Stimulated activated CD8-positive, alpha-beta memory T cell treated with anti-CD3 and anti-CD28 coated beads, Interleukin-12 subunit alpha, Interleukin-12 subunit beta, amount 100 ng/mL, for 1 hour (primary cell): ENCODE measurements around the gene MGAM2.
"Not testable (repeated sequence)": the region's sequence is repeated elsewhere in the genome, so short reads cannot be mapped to it uniquely, and the experiment has no call there.

Experiments
- DNase-seq: peaks from one replicate; pipeline ENCODE4 v3.0.0-alpha.2; 2020; ENCODE audit warnings: low read depth

Gene MGAM2

DNA sequence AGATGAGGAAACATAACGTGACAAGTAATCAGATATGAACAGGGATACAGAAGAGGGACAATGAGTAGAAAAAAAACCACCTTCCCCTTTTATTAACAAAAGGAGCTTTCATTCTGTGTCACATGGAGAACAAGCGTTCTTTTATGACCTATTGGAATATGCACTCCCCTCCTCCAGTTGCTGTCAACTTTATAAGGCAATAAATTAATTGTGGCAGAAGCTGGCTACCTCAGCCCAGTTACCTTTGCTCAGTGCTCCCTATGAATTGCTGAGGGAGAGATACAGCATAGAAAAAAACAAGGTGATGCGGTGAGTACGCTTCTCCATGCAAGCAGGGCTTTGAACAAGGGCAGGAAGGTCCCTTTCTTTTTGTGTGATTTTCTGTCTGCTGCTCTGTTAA, at the start of gene MGAM2:
MGAM2 (plus strand) TSS at position 220 of the 400 bp plus-strand sequence. CDS start 5,156 bp downstream, outside the sequence.
- DNase-seq = no peak

DNA sequence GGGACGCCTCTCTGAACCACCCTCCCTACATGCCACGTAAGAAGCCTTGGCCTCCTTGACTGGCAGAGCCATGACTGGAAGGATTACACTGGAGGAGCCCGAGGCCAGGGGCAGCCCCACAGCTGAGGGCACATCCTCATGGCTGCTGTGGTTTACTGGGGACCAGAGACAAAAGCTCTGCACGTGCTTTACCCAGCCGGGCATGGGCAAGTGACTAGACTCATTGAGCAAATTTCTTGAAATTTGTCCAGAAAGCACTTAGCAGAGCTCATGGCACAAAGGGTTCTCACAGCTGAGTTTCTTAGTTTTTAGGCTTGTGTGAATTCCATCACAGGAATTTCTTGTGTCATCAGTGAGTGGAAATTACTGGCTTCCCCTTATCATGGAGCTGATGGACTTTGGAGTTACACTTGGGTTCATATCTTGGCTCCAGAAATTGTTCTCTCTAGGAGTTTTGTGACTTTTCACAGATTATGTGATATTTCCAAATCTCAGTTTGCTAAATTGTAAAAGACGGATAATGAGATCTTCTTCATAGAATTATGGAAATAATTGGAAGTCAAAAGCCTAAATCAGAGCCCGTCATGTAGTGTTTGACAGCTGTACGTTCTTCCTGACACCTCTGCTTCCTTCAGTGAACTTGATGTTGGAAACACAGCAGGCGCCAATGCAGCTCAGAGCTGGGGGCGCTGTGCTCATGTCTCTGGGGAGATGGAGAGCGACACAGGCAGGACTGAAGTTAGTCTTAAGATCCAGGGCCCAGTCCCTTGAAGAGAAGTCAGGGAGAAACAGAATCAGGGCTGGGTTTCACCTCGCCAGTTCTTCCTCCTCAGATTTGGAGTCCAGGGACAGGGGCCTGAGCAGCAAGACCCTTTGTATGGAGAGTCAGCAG, 47.7 kb upstream of the MGAM2 start:
- no peak for DNase-seq

DNA sequence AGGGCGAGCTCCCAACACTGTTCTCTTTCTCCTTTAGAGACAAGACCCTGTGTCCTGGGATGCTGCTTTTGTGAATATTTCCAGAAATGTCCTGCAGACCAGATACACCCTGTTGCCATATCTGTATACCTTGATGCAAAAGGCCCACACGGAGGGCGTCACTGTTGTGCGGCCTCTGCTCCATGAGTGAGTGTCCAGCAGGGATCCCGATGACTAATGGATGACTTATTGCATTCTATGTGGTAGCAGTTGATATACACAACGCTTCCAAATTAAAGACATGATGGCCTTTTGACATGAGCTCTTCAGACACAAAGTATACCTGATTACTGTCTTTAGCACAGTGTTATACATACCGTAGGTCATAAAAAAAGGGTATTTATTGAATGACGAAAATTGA, 45.0 kb upstream of the MGAM2 start:
- DNase-seq = no peak

DNA sequence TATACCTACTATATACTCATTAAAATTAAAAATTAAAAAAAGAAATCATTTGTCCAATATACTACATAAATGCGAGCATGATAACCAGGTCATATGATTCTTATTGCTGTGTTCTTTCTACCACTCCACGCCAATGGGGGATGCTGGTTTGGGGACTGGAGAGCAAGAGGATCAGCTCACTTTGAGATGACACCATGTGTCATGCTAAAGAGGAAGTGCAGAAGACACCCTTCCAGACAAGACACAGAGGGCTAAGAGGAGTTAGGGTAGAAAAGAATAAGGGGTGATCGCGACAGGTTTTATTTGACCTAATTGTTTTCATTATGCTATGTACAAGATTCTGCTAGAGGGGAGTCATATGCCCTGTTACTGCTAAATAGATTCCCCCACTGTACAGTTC, 33.8 kb upstream of the MGAM2 start:
- no peak for DNase-seq

DNA sequence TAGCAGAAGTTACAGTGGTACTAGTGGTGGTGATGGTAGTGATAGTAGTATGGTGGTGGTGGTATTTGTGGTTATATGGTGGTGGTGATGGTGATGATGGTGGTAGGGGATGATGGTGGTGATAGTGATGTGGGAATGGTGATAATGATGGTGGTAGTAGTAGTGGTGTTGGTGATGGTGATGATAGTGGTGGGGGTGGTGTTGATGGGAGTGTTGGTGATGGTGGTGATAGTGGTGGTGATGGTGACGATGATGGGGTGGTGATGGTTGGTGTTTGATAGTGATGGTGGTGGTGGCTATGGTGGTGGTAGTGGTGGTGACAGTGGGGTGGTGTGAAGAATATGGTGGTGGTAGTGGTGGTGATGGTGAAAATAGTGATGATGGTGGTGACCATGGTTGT, 27.9 kb upstream of the MGAM2 start:
- DNase-seq = no peak

DNA sequence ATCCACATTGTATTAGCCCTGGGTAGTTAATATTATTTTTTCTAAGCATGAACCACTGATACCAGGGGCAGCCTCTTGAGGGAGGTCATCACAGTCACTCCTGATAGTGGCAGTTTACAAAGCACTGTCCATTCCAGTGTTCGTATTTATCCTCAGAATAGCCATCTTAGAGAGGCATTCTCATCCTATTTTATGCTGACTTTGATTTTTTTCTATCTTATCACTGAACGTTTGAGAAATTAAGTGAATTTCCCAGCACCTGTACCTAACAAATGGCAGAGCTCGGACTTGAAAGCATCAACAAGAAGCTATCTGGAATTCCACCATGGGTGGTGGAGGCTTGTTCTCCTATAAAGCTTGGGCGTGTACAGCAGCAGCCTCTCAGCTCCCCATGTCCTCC, 26.1 kb upstream of the MGAM2 start:
- no peak for DNase-seq

DNA sequence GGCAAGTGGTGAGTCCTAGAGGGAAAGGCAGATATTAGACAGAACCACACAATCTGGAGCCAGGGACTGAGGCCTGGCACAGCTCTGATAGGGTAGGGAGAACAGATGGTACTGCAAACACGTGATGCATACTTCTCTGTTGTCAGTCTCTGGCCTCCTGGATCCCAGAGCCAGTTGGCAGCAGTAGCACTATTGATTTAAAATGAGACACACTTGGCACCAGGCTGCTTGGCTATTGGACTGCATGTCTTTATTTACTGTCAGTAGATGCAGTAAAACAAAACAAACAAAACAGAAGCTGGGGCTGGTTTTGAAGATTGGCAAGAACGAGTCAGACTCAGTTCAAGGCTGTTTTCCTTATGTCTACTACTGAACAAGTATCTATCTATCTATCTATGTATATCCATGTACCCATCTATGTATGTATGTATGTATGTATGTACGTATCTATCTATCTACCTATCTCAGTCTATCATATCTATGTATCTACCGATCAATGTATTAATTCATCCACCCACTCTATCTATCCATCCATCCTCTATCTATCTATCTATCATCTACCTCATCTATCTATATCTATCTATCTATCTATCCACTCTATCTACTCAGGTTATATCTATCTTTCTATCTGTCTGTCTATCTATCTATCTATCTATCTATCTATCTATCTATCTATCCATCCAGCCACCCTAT, 23.4 kb upstream of the MGAM2 start:
- no peak for DNase-seq

DNA sequence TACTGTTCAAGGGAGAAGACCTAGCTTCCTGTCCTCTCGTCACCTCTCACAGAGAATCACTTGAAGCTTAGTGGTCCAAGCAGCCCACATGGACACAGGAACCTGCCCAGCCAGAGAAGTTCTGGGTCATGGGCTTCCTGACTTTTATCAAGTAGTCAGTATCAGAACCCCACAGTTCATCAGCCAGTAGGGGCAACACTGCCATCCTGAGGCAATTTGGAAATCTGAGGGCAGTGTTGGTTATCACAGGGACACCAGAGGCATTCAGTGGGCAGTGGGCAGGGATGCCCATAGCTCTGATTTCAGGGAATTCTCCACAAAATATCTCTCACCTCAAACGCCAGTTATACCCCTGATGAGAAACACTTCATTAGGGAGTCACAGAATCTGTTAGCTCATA, 22.5 kb upstream of the MGAM2 start:
- no peak for DNase-seq

DNA sequence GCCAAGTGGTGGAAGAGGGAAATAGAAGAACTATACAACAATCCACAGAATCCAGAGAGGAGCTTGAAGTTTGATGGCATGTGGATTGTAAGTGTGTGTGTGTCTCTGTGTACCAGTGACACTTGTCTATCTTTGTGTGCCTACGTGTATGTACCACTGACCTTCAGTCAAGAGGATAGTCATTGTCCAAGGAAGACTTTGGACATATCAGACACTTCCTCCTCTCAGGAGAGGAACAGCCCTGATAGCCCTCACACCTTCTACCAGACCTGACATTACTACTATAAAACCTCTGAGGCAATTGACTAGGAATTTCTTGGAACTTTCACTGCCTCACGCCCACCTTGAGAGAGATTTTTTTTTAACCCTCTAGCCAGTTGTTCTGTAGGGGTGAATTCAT, 19.6 kb upstream of the MGAM2 start:
- no peak for DNase-seq

DNA sequence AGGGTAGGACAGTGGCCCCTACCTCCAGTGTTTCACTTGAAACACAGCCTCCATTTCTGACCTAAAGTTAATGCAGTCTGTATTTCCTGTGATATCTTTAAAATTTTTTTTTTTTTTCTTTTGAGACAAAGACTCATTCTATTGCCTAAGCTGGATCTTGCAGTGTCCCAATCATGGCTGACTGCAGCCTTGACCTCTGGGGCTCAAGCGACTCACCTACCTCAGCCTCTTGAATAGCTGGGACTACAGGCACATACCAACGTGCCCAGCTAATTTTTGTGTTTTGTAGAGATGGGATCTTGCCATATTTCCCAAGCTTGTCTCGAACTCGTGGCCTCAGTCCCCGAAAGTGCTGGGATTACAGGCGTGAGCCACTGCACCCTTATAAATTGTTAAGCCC, 16.7 kb upstream of the MGAM2 start:
- no peak for DNase-seq

DNA sequence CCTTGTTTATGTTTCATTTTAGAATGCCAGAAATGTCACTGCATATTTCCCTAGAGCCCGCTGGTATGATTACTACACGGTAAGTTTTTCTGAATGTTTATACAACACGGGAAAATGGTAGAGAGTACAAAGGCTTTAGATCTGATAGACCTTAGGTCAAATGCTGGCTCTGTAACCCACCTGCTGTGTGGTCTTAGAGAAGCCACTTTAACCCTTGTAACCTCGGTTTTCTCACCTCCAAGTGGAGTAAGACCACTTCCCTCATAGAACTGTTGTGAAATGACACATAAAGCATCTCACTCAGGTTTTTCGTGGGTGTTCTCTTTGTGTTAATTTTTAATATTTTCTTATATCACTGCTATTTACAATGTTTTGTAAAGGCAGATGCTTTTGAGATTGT, 13.9 kb upstream of the MGAM2 start:
- no peak for DNase-seq

DNA sequence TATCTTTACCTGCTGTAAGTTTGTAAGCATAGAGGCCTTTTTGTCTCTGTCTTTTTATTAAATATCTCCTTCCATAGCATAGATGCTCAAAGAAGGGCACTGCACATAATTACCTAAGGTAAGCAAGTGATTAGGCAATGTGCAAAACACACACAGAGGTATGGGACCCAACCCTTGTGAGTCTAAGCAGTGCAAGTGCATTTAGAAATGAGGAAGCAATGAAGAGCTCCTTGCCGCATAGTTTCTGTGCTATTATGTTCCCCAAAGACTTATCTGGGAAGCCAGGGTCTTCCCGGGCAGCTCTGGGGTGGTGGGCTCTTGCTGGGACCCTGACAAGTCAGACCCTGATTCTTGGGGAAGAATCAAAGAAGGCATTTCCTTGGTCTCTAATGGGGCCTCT, 13.5 kb upstream of the MGAM2 start:
- DNase-seq = no peak

DNA sequence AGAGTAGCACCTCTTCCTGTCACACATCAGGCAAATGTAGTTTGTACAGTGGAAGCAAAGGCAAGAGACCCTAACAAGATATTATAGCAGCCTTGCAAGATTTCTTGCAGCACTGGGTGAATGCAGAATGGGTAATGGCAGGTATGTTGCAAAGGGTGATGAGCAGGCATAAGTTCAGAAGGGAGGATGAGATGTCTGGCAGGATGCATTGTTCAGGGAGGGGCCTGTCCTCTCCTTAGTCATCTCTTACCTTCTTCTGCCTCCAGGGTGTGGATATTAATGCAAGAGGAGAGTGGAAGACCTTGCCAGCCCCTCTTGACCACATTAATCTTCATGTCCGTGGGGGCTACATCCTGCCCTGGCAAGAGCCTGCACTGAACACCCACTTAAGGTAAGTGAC, 12.2 kb upstream of the MGAM2 start:
- not testable (repeated sequence) for DNase-seq

DNA sequence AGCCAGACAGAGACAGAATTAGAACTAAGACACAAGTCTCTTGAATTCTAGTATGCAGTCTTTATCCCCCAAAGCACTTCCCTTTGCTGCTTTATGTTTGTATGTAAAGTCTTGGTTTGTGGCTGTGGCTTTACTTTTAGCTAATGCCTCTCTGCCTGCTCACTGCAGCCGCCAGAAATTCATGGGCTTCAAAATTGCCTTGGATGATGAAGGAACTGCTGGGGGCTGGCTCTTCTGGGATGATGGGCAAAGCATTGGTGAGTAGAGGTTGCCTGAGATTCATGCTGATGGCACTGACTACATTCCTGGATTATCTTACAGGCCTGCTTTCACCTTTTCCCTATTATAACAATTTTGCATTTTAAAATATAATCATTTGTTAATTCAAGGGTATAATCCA, 10.9 kb upstream of the MGAM2 start:
- no peak for DNase-seq

DNA sequence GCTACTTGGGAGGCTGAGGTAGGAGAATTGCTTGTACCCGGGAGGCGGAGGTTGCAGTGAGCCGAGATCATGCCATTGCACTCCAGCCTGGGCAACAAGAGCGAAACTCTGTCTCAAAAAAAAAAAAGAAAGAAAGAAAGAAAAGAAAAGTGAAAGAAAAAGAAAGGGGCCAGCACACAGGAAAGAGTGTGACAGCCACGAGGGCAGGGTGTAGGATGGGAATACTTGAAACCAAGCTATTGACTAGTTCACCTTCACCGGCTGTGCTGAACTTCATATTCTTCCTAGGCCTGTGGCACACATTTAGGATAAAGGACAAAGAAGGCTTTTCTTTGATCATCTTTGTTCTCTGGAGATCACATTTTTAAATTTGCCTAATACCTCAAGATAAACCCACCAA, 9.7 kb upstream of the MGAM2 start:
- not testable (repeated sequence) for DNase-seq

DNA sequence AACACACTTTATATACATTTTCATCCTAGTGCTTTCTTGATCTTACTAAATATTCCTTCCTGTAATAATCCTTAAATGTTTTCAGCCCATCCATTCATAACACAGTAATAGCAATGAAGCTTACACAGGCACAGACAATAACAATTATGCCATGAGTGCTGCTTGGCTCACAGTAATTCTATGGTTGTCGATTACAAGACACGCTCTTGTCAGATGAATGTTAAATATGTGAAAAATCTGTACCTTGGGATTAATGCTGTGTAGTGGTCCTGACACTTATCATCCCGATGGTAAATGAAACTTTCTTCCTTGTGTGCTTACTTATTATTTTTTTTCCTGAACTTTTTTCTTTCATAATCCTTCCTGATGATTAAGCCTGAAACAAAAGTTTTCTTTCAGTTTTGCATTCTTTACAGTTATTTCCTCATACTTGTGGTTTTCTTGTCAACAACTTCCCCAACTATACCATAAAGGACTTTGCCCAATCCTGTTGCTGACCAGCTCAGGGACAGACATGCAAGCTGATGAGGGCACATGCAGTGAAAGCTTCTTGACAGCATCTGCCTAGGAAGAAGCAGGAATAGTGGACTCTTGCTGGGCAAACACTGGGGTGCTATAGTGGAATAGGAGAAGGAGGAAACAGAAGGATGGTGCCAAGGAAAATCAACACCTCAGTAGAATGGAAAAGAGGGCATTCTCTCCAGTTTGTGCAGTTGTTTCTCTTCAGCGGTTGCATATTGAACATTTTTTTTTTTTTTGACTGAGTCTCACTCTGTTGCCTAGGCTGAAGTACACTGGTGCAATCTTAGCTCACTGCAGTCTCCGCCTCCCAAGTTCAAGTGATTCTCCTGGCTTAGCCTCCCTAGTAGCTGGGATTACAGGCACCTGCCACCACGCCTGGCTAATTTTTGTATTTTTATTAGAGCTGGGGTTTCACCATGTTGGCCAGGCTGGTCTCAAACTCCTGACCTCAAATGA, 6.7 kb upstream of the MGAM2 start:
- no peak for DNase-seq

DNA sequence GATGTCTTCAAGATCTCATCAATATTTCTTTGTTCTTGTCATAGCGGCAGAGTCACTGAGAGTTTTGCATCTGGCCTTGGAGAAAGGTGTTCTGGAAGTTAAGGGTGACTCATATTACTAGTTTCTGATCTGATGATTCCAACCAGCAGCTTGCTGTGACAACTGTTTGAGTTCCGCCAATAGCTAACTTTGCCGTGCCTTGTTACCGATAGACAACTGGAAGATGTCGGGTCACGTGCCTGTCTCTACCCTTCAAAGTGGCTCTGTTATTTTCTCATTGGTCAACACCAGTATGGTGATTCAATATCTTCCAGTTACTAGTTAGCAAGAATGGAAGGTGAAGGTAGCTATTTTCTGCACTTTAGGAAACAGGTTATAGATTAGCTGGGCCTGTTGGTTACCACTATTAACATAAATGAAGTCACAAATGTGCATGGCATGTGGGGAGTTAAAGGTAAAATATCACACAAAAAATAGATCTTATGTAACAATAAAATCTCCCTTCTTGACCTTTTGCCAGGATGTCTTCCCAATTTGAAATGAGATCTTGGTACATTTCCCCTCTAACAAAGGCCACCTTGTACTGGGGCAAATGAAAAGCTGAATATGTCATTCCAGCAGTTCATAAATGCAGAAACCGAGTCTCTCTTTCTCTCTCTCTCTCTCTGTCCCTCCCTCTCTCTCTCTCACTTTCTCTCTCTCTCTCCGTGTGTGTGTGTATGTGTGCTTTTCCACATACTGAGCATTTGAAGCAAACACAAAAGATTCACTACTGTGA, 2.6 kb upstream of the MGAM2 start:
- no peak for DNase-seq

DNA sequence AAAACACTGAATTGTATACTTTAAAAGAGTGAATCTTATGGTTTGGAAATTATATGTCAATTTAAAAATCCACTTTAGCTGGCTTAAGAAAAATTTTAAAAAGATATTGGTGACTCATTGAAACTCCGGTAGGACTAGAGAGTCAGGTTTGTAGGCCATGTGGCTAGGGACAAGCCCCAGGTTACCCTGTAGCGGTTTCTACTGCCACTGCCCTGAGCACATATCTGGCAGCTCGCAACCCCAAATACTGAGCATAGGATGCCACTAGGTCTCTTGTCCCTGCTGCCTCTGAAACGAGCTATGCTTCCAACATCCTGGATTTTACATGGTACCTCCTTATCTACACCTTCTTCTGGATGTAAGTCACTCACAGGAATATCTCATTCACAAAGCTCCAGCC, 1.4 kb upstream of the MGAM2 start:
- no peak for DNase-seq

DNA sequence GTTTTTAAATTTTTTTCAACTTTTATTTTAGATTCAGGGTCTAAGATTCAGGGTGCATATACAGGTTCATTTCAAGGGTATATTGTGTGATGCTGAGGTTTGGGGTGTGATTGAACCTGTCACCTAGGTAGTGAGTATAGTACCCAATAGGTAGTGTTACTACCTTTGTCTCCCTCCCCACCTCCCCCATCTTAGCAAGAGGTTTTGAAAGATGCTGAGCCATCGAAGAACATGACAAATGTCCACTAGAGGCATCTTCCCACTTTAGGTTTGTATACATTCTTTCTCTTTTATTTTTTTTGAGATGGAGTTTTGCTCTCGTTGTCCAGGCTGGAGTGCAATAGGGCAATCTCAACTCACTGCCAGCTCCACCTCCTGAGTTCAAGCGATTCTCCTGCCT, 880 bp upstream of the MGAM2 start:
- no peak for DNase-seq

DNA sequence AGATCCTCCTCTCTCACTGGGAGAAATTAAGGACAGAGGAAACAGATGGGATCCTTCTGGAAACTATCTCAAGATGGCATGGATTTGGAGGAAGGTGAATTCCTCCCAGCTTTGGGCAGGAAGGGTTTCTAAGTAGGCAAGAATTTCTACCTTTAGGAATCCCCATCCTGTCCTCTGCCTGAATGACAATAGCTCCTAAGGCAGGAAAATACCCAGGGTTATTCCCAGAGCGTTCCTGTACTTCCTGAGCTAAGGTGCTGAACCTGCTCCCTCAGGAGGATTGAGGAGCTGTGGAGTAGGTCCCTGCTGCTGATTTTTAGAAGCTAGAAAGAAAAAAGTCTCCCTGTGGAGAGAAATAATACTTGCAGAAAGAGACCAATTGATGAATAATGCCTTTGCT, 568 bp downstream of the MGAM2 start:
- DNase-seq = no peak

DNA sequence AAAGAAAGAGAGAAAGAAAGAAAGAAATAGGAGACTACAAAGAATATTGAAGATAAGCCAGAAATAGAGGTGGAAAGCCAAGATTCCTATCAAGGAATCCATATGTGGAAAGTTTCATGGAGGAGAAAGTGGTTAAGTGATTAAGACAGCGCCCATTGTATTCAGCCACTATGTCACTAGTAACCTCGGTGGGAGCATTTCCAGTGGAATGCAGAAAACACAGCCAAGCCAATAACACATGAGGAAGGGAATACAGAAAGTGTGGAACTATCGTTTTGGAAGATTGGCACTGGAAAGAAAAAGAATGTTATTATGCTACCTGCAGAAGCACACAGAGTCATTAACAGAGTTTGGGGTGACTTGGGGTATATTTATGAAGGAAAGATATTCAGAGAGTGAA, 2.7 kb downstream of the MGAM2 start:
- DNase-seq = no peak

DNA sequence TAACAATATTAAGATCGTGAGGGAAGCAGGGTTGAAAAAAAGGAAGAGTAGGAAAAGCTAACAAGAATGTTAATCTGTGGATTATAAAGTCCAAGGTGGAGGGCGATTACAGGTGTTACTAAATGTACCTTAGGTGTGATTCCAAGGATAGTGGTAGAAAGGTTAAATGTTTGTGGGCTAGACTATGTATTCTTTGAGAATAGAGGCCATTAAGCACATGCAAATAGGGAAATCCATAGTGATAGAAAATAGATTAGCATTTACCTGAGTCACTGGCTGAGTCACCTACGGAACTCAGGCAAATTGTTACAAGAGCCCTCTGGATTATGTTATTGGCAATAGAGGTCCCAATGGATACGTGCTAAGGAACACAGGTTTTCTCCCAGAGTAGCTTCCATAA, 9.0 kb downstream of the MGAM2 start:
- no peak for DNase-seq
